Inferior parietal cortex (tissue), 1 donor: Measurements from ENCODE around the gene SMAD2.
"Not testable (repeated sequence)": the region's sequence is repeated elsewhere in the genome, so short reads cannot be mapped to it uniquely, and the experiment has no call there.

Source experiments
- DNase-seq: peaks from one replicate; pipeline ENCODE4 v3.0.0-alpha.2; 2016; ENCODE audit errors: extremely low spot score

Gene SMAD2

GRCh38 chr18:47794725-47795433 lies 135.6 kb downstream of the SMAD2 start:
- no peak for DNase-seq

DNA sequence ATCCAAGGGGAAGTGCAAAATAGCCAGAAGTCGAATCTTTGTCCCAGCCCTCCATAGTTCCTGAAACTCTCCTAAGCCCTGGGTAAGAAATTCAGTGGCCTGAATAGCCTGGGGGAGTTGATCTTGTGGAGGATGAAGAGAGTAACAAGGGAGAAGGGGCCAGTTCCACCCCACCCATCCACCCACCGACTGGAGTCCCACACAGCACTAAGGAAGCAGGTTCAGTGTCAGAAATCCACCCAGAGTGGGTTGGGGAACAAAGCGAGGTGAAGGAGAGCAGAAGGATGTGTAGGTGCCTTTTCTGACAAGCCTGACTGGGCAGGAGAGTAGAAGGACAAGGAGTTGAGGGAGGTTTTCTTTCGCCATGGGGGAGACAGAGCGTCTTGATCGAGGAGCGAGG lies 136.8 kb downstream of the SMAD2 start:
- DNase-seq: no peak

DNA sequence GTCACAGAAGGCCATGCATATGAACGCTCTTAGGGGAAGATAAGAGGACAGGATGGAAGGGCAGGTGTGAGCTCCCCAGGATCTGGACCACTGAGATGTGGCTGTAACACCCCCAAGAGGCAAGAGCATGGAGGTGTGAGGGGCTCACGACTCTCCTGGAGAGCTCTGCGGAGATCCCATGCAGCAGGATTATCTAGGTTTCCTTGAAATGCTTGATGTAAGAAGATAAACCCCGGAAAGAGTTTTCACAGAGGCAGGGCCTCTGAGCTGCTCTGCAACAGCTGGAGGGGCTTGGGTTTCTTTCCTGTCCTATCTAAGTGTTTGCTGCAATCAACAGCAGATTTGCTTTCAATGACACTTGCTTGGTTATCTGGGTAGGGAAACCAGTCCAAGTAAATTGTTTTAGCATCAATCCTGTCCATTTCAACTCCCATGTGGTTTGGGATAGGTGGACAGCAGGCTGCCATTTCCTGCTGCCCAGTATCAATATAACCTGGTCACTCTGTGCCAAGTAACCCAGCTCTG lies 138.9 kb downstream of the SMAD2 start:
- DNase-seq: no peak

GRCh38 chr18:47790036-47790435 lies 140.4 kb downstream of the SMAD2 start:
- no peak for DNase-seq

DNA sequence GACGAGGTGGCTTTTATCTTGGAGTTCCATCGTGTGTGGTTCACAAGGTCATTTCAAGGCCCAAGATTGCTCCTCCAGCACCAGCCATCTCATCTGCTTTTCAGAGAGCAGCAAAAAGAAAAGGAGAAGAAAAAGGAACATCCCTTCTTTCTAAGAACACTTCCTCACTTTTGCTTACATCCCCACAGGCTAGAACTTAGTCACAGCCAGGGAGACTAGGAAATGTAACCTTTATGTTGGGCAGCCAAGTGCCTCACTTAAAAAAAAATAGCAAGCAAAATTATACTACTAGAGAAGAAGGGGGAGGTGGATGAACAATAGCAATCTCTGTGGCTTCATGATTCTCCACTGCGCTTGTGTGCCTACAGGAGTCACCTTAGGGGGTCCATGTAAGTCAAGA lies 141.8 kb downstream of the SMAD2 start:
- no peak for DNase-seq

- no peak for DNase-seq
Observed at GRCh38 chr18:47781561-47781960, 148.9 kb downstream of the SMAD2 start.

DNA sequence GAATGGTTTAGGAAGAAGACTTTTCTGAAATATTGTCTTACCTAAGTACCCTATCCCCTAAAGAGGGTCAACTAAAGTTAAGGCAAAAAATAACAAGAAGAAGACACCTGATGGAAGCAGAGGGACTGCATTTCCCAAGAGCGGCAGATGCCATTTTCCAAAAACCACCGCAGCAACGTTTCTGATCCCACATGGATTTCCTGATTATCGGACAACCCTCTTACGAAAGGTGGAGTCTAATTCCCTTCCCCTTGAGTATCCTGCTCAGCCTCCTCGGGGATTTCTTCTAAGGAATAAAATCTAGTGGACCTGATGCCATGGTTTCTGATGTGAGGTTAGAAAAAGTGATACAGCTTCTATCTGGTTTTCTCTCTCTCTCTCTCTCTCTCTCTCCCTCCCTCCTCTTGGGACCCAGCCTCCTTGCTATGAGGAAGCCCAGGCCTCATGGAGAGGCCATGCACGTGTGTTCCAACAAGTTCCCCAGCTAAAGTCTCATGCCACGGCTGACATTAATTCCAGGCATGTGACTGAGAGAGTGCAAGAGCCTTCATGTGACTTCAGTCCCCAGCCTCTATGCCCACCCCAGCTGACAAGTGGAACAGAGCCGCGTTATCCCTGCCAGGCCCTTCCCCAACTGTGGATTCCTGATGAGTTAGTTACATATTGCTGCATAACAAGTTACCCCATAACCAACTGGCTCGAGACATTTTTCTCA lies 150.3 kb downstream of the SMAD2 start:
- DNase-seq: no peak

DNA sequence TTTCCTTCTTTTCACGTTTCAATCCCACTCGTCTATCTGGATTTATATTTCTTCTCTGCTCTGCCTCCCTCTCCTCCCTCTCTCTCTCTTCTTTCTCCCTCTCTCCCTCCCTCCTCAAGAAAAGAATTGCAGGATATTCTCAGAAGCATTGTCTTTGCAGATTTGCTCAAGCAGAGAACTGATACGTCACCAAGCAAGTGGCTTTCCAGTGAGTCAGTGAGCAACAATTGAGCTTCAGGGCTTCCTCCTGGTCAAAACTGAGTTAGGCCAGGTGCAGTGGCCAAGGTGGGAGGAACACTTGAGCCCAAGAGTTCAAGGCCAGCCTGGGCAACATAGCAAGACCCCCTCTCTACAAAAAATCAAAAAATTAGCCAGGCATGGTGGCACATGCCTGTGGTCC lies 151.1 kb downstream of the SMAD2 start:
- no peak for DNase-seq

- DNase-seq: no peak
Observed at GRCh38 chr18:47777626-47778025, 152.8 kb downstream of the SMAD2 start.

- peak; percentile 44 for DNase-seq
Observed at GRCh38 chr18:47775961-47776360, 154.5 kb downstream of the SMAD2 start.

GRCh38 chr18:47773931-47774330 lies 156.5 kb downstream of the SMAD2 start:
- no peak for DNase-seq

DNA sequence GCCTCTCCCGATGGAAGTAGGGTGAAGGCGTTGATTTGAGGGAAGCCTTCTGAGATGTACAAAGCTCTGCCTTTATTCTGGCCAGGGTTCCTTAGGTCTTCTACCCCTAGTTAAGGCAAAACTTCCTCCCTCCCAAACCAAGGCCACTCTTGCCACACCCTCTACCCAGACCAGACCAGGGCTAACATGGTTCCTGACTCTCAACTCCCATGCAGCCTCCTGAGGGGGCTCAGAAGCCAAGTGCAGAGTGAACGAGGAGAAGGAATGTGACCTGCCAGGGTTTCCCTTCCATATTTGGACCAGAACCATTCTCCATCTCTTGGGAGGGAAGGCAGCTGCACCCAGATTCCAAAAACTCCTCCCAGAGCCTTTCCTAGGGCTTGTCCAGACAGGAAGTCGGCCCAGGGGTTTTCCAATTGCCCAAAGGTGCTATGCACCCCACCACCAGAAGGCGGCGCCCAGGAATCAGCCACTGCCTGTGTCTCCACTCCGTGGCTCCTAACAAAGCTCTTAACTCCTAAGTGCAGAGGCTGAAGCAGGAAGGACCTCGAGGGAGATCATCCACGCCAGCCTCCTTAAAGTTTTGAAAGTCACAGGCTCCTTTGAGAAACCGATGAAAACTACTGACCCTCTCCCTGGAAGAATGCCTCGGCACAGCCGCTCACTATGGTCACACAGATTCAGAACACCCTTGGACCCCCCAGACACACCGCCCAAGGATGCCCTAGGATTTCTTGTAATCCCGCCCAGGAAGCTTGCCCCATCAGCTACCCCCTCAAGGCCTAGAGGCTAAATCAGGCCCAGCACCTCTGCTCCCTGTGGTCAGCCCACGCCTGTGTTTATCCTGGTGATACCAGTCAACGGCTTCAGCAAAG lies 157.8 kb downstream of the SMAD2 start:
- DNase-seq: no peak

- no peak for DNase-seq
Observed at GRCh38 chr18:47771922-47772321, 158.5 kb downstream of the SMAD2 start.

DNA sequence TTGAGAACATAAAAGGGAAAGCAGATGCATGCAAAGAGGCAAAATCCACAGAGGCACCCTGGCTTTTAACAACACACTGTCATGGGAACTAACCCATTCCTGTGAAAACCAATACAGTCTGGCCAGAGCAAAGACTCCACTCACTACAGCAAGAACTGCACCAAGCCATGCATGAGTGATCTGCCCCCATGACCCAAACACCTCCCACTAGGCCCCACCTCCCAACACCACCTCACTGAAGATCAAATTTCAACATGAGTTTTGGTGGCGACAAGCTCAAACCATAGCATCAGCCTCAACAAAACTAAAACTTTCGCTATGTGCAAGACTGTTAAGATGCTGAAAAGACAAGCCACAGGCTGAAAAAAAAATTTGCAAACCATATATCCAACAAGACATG lies 162.8 kb downstream of the SMAD2 start:
- no peak for DNase-seq

GRCh38 chr18:47767198-47767597 lies 163.3 kb downstream of the SMAD2 start:
- DNase-seq: not testable (repeated sequence)
